ENCODE measurements around the gene ASB3.

GRCh38 chr2:53828331-53828730 lies 41.6 kb upstream of the ASB3 start:
- no peak for TF ChIP-seq CTCF (IDR thresholded peaks at IDR 0.05)
- no peak for TF ChIP-seq POLR2A (IDR thresholded peaks at IDR 0.05)
- no peak for TF ChIP-seq POLR2AphosphoS5 (IDR thresholded peaks at IDR 0.05)
- no peak for TF ChIP-seq EP300 (IDR thresholded peaks at IDR 0.05; ENCODE audit: low read depth)

Data from transverse colon (tissue), 4 donors.